Neural cell (in vitro differentiated cells): Measurements from ENCODE around the gene ATP6AP1. TPM values are rescaled to one million over a fixed set of nuclear protein-coding genes. Genes with fewer than 3 reads are reported as not detected.

Source experiments
- H2AFZ ChIP-seq: fragments of 200-600, 300-800 bp; sonication (generic), shearing (Covaris generic); 2 replicates; pipeline ENCODE4 v1.6.0; 2014; ENCODE audit warnings: low read depth, mild to moderate bottlenecking, antibody characterized with exemption, low read length, moderate library complexity
- H3F3A ChIP-seq: fragments of 200-600 bp; shearing (Covaris generic); 2 replicates; pipeline ENCODE4 v1.6.1; 2016; ENCODE audit warnings: mild to moderate bottlenecking, moderate library complexity, mixed read lengths, antibody characterized with exemption, low read length; ENCODE audit not compliant: insufficient read depth, poor library complexity, severe bottlenecking
- H3K27ac ChIP-seq: fragments of 200-600, 300-800 bp; sonication (generic), shearing (Covaris generic); 2 replicates; pipeline ENCODE4 v1.5.1; 2014; ENCODE audit warnings: mild to moderate bottlenecking, low read length, moderate library complexity
- H3K27me3 ChIP-seq: fragments of 300-800, 200-600 bp; sonication (generic), shearing (Covaris generic); 2 replicates; pipeline ENCODE4 v1.6.0; 2014; ENCODE audit warnings: mild to moderate bottlenecking, low read depth, low read length, moderate library complexity; ENCODE audit not compliant: insufficient read depth
- H3K36me3 ChIP-seq: fragments of 300-800, 200-600 bp; sonication (generic), shearing (Covaris generic); 2 replicates; pipeline ENCODE4 v1.5.1; 2014; ENCODE audit warnings: mild to moderate bottlenecking, antibody characterized with exemption, low read length, moderate library complexity; ENCODE audit not compliant: insufficient read depth
- H3K4me2 ChIP-seq: fragments of 300-800, 200-600 bp; sonication (generic), shearing (Covaris generic); 2 replicates; pipeline ENCODE4 v1.6.0; 2014; ENCODE audit warnings: mild to moderate bottlenecking, low read length
- H3K4me3 ChIP-seq: fragments of 300-800, 200-600 bp; sonication (generic), shearing (Covaris generic); 2 replicates; pipeline ENCODE4 v1.5.1; 2014; ENCODE audit warnings: mild to moderate bottlenecking, low read length, moderate library complexity
- H3K79me2 ChIP-seq: fragments of 200-600 bp; shearing (Covaris generic); replicated peaks from 2 replicates; pipeline ENCODE4 v1.6.0; 2014; ENCODE audit warnings: mild to moderate bottlenecking, low read length, moderate library complexity; ENCODE audit not compliant: insufficient read depth
- H3K9ac ChIP-seq: fragments of 300-800, 200-600 bp; sonication (generic), shearing (Covaris generic); 2 replicates; pipeline ENCODE4 v1.6.1; 2016; ENCODE audit warnings: mild to moderate bottlenecking, low read length, mixed read lengths
- H3K9me2 ChIP-seq: fragments of 200-600 bp; shearing (Covaris generic); 2 replicates; pipeline ENCODE4 v1.6.1; 2016; ENCODE audit warnings: mild to moderate bottlenecking, low read length, mixed read lengths; ENCODE audit not compliant: insufficient read depth
- H3K9me3 ChIP-seq: fragments of 200-600, 300-800 bp; sonication (generic), shearing (Covaris generic); 2 replicates; pipeline ENCODE4 v1.6.1; 2016; ENCODE audit warnings: mild to moderate bottlenecking, mixed run types, low read length, moderate library complexity, mixed read lengths
- H4K20me1 ChIP-seq: fragments of 200-600 bp; shearing (Covaris generic); 2 replicates; pipeline ENCODE4 v1.6.1; 2016; ENCODE audit warnings: mild to moderate bottlenecking, mixed run types; ENCODE audit not compliant: insufficient read depth
- EP300 ChIP-seq: fragments of 450-650 bp; conservative IDR thresholded peaks from 2 replicates; pipeline ENCODE4 v1.6.1; 2014; ENCODE audit warnings: antibody characterized with exemption, mild to moderate bottlenecking, moderate library complexity; ENCODE audit not compliant: poor library complexity, severe bottlenecking
- EZH2 ChIP-seq: fragments of 200-600, 300-800 bp; shearing (Covaris generic), sonication (generic); IDR thresholded peaks from 2 replicates; pipeline ENCODE4 v1.6.1; 2014; ENCODE audit warnings: antibody characterized with exemption, low read length, borderline replicate concordance, mild to moderate bottlenecking; ENCODE audit not compliant: insufficient read depth, poor library complexity, severe bottlenecking
- MXI1 ChIP-seq: fragments of 450-650 bp; conservative IDR thresholded peaks from 2 replicates; pipeline ENCODE4 v1.6.1; 2014; ENCODE audit warnings: antibody characterized with exemption, mild to moderate bottlenecking; ENCODE audit not compliant: poor library complexity, severe bottlenecking
- POLR2AphosphoS5 ChIP-seq: IDR thresholded peaks from 2 replicates; pipeline ENCODE4 v1.6.1; 2012
- RAD21 ChIP-seq: fragments of 450-650 bp; conservative IDR thresholded peaks from 2 replicates; pipeline ENCODE4 v1.6.1; 2014; ENCODE audit warnings: antibody characterized with exemption, mild to moderate bottlenecking, moderate library complexity
- SMC3 ChIP-seq: fragments of 450-650 bp; conservative IDR thresholded peaks from 2 replicates; pipeline ENCODE4 v1.6.1; 2014; ENCODE audit warnings: antibody characterized with exemption, mild to moderate bottlenecking, moderate library complexity; ENCODE audit not compliant: poor library complexity
- TAF1 ChIP-seq: IDR thresholded peaks from 2 replicates; pipeline ENCODE4 v1.6.1; 2012; ENCODE audit warnings: low read depth
- polyA plus RNA-seq: library from polyadenylated mRNA; depleted of rRNA; stranded (reverse); fragments of >200 nt; gene quantifications from 2 replicates; pipeline ENCODE4 v1.2.3, GENCODE V29; 2014
- small RNA-seq, 3 experiments: library from RNA; depleted of rRNA; stranded (forward); fragments of <200 nt; gene quantifications; one replicate each; pipeline ENCODE3, GENCODE V24; 2012
- TF ChIP-seq, protein P1 (sequence below): IDR thresholded peaks from 2 replicates; pipeline ENCODE4 v1.6.1; 2012; ENCODE audit warnings: borderline replicate concordance
- TF ChIP-seq, protein P2 (sequence below): fragments of 450-650 bp; IDR thresholded peaks from 2 replicates; pipeline ENCODE4 v1.5.1; 2014; ENCODE audit warnings: antibody characterized with exemption, mild to moderate bottlenecking, moderate library complexity; ENCODE audit not compliant: poor library complexity, severe bottlenecking

Gene ATP6AP1
- polyA plus RNA-seq, 1 donor from 2014 or later, result 126 TPM

DNA sequence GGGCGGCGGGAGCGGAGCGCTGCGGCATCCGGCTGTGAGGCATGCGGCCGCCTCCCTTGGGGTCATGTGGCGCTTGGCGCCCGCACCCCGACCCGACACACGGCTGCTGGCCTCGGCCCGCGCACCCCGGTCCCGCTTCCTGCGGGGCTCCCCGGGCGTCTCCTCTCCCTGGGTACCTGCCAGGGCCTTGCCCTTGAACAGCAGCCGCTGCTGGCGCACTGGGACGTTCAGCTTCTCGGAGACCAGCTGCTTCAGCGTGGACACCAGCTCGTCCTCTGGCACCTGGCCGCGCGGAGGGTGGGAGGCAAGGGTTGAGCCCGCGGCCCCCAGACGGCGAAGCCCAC lies 57.5 kb downstream of the ATP6AP1 start:
- H3K36me3 ChIP-seq, result no peaks in the 10 kb centered on the region
- H3K9me2 ChIP-seq, result no peaks in the 10 kb centered on the region
- H4K20me1 ChIP-seq, result no peaks in the 10 kb centered on the region
- H3K4me3 ChIP-seq, result peak overlapping the region; percentile 63
- no peaks in the 10 kb centered on the region for H3K79me2 ChIP-seq
- no peak overlapping the region for H3K4me2 ChIP-seq
- no peak for TF ChIP-seq MXI1
- TF ChIP-seq EP300, result no peak
- no peak for TF ChIP-seq EZH2
- no peak for TF ChIP-seq POLR2AphosphoS5
- TF ChIP-seq RAD21, result no peak
- no peak for TF ChIP-seq TAF1
- TF ChIP-seq, protein P1, sequence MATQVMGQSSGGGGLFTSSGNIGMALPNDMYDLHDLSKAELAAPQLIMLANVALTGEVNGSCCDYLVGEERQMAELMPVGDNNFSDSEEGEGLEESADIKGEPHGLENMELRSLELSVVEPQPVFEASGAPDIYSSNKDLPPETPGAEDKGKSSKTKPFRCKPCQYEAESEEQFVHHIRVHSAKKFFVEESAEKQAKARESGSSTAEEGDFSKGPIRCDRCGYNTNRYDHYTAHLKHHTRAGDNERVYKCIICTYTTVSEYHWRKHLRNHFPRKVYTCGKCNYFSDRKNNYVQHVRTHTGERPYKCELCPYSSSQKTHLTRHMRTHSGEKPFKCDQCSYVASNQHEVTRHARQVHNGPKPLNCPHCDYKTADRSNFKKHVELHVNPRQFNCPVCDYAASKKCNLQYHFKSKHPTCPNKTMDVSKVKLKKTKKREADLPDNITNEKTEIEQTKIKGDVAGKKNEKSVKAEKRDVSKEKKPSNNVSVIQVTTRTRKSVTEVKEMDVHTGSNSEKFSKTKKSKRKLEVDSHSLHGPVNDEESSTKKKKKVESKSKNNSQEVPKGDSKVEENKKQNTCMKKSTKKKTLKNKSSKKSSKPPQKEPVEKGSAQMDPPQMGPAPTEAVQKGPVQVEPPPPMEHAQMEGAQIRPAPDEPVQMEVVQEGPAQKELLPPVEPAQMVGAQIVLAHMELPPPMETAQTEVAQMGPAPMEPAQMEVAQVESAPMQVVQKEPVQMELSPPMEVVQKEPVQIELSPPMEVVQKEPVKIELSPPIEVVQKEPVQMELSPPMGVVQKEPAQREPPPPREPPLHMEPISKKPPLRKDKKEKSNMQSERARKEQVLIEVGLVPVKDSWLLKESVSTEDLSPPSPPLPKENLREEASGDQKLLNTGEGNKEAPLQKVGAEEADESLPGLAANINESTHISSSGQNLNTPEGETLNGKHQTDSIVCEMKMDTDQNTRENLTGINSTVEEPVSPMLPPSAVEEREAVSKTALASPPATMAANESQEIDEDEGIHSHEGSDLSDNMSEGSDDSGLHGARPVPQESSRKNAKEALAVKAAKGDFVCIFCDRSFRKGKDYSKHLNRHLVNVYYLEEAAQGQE, result no peak
- TF ChIP-seq SMC3, result no peak
- TF ChIP-seq, protein P2, sequence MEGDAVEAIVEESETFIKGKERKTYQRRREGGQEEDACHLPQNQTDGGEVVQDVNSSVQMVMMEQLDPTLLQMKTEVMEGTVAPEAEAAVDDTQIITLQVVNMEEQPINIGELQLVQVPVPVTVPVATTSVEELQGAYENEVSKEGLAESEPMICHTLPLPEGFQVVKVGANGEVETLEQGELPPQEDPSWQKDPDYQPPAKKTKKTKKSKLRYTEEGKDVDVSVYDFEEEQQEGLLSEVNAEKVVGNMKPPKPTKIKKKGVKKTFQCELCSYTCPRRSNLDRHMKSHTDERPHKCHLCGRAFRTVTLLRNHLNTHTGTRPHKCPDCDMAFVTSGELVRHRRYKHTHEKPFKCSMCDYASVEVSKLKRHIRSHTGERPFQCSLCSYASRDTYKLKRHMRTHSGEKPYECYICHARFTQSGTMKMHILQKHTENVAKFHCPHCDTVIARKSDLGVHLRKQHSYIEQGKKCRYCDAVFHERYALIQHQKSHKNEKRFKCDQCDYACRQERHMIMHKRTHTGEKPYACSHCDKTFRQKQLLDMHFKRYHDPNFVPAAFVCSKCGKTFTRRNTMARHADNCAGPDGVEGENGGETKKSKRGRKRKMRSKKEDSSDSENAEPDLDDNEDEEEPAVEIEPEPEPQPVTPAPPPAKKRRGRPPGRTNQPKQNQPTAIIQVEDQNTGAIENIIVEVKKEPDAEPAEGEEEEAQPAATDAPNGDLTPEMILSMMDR, result no peak
- H3F3A ChIP-seq, result no peaks in the 10 kb centered on the region
- no peak overlapping the region for H2AFZ ChIP-seq
- no peaks in the 10 kb centered on the region for H3K9me3 ChIP-seq
- H3K9ac ChIP-seq, result peak overlapping the region; percentile 57
- H3K27ac ChIP-seq, result no peak overlapping the region
- no peaks in the 10 kb centered on the region for H3K27me3 ChIP-seq

Small RNA genes lying within 50 kb of the gene (small RNA-seq; reads per million reads assigned to genes)
- gene MIR6858, result 0 to 3.4 (median 1.5) reads per million in 3 experiments
- 0 reads per million in 3 experiments for gene SNORA70

Other genes starting within 250 kb of the ATP6AP1 start
- gene OPN1MW, start 246.1 kb upstream of the ATP6AP1 start, polyA plus RNA-seq, result not detected in 2 replicates
- not detected in 2 replicates for gene OPN1MW2, start 208.9 kb upstream of the ATP6AP1 start, polyA plus RNA-seq
- gene OPN1MW3, start 171.1 kb upstream of the ATP6AP1 start, polyA plus RNA-seq, result not detected in 2 replicates
- gene TEX28, start 133.6 kb upstream of the ATP6AP1 start, polyA plus RNA-seq, result not detected in 2 replicates
- 0.14 TPM in 1 of 2 replicates, not detected in the other for gene TKTL1, start 132.9 kb upstream of the ATP6AP1 start, polyA plus RNA-seq
- gene FLNA, start 54.0 kb upstream of the ATP6AP1 start, polyA plus RNA-seq, result 84.9 and 118 TPM in 2 replicates
- gene EMD, start 49.4 kb upstream of the ATP6AP1 start, polyA plus RNA-seq, result 67.9 and 86.3 TPM in 2 replicates
- 3,689 and 3,975 TPM in 2 replicates for gene RPL10, start 30.3 kb upstream of the ATP6AP1 start, polyA plus RNA-seq
- 8.3 and 9.2 TPM in 2 replicates for gene DNASE1L1, start 19.4 kb upstream of the ATP6AP1 start, polyA plus RNA-seq
- gene TAFAZZIN, start 17.1 kb upstream of the ATP6AP1 start, polyA plus RNA-seq, result 51.2 and 60.5 TPM in 2 replicates
- gene GDI1, start 8.5 kb downstream of the ATP6AP1 start, polyA plus RNA-seq, result 370 and 415 TPM in 2 replicates
- gene FAM50A, start 15.5 kb downstream of the ATP6AP1 start, polyA plus RNA-seq, result 68.3 and 90.4 TPM in 2 replicates
- gene PLXNA3, start 29.6 kb downstream of the ATP6AP1 start, polyA plus RNA-seq, result 17.2 and 22.2 TPM in 2 replicates
- gene LAGE3, start 50.6 kb downstream of the ATP6AP1 start, polyA plus RNA-seq, result 37.3 and 43.6 TPM in 2 replicates
- gene UBL4A, start 57.9 kb downstream of the ATP6AP1 start, polyA plus RNA-seq, result 28.5 and 32.2 TPM in 2 replicates
- 2.7 and 6.0 TPM in 2 replicates for gene SLC10A3, start 62.0 kb downstream of the ATP6AP1 start, polyA plus RNA-seq
- gene FAM3A, start 87.6 kb downstream of the ATP6AP1 start, polyA plus RNA-seq, result 19.5 and 30.9 TPM in 2 replicates
- gene G6PD, start 118.2 kb downstream of the ATP6AP1 start, polyA plus RNA-seq, result 13.6 and 18.8 TPM in 2 replicates
- gene IKBKG, start 118.9 kb downstream of the ATP6AP1 start, polyA plus RNA-seq, result 32.6 and 37.7 TPM in 2 replicates
- not detected in 2 replicates for gene CTAG1A, start 156.5 kb downstream of the ATP6AP1 start, polyA plus RNA-seq
- gene CTAG1B, start 190.6 kb downstream of the ATP6AP1 start, polyA plus RNA-seq, result not detected in 2 replicates
- not detected in 2 replicates for gene CTAG2, start 224.9 kb downstream of the ATP6AP1 start, polyA plus RNA-seq